Activated CD4-positive, alpha-beta T cell treated with anti-CD3 and anti-CD28 coated beads, Interleukin-2, amount 10 ng/mL, durations not matched to agents 7 days and 5 days (primary cell): ENCODE results near the gene DDX20. TPM values are rescaled to one million over a fixed set of nuclear protein-coding genes. Genes with fewer than 3 reads are reported as not detected.

ENCODE experiments used
- CTCF ChIA-PET: fragments of 350-600 bp; sonication (Branson Sonifier 250); formaldehyde crosslinking; loops from one replicate; lab custom pipeline; 2021; ENCODE audit warnings: antibody characterized with exemption; lab: Charles Lee
- POLR2A ChIA-PET: fragments of 350-600 bp; sonication (Branson Sonifier 250); formaldehyde crosslinking; loops from one replicate; lab custom pipeline; 2021; ENCODE audit warnings: antibody characterized with exemption; lab: Charles Lee
- DNase-seq: peaks from one replicate; pipeline ENCODE4 v3.0.0-alpha.2; 2020
- H3K27ac Mint-ChIP-seq: one replicate; pipeline ENCODE4 v1.8.0; 2021; ENCODE audit warnings: mild to moderate bottlenecking, moderate library complexity, mixed read lengths
- H3K27me3 Mint-ChIP-seq: one replicate; pipeline ENCODE4 v1.8.0; 2021; ENCODE audit warnings: mixed read lengths
- H3K36me3 Mint-ChIP-seq: one replicate; pipeline ENCODE4 v1.8.0; 2021; ENCODE audit warnings: low read depth, mixed read lengths
- H3K4me1 Mint-ChIP-seq: one replicate; pipeline ENCODE4 v1.8.0; 2021; ENCODE audit warnings: mixed read lengths
- H3K4me3 Mint-ChIP-seq: one replicate; pipeline ENCODE4 v1.8.0; 2021; ENCODE audit warnings: mild to moderate bottlenecking, moderate library complexity, mixed read lengths
- H3K9me3 Mint-ChIP-seq: one replicate; pipeline ENCODE4 v1.8.0; 2021; ENCODE audit warnings: mixed read lengths
- total RNA-seq, 2 experiments: library from RNA; stranded (reverse); gene quantifications; one replicate each; pipeline ENCODE4 v1.2.3, GENCODE V29; 2021

Gene DDX20
- total RNA-seq, 2 experiments from 2014 or later, result 14.4 to 18.9 TPM

DNA sequence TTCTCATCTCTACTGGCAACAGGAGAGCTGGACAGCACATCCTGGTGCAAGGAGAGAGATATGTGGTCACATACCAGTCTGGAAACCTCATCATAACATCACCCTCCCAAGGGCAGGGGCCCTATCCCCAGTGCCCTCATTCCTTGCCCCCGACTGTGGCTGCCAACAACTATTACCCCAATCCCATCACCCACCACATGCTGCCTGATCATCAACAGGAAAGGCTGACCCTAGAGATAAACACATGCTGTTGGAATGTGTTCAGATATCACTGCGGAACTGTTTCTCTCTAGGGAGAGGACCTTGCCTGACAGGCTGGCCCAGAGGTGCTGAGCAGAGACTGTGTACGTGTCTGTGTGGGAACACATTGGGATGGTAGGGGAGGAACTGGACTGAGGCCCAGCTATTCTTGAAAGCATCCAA, 12.0 kb upstream of the DDX20 start:
- Mint-ChIP-seq H3K27me3 (peaks cover 41% of the 10 kb centered on the region), H3K4me1 (peaks cover 19% of the 10 kb centered on the region), H3K36me3 (peaks cover under 1% of the 10 kb centered on the region), H3K27ac (no peak overlapping the region), H3K4me3 (no peak overlapping the region), H3K9me3 (peaks cover 2% of the 10 kb centered on the region)
- DNase-seq, result no peak
- ChIA-PET CTCF (interaction anchor here (0.8 to 3.0 kb wide), 2 partner anchors 11 to 236 kb away, joined by 4 to 11 read pairs; no protein-coding TSS in a partner anchor), POLR2A (no interaction called here)

DNA sequence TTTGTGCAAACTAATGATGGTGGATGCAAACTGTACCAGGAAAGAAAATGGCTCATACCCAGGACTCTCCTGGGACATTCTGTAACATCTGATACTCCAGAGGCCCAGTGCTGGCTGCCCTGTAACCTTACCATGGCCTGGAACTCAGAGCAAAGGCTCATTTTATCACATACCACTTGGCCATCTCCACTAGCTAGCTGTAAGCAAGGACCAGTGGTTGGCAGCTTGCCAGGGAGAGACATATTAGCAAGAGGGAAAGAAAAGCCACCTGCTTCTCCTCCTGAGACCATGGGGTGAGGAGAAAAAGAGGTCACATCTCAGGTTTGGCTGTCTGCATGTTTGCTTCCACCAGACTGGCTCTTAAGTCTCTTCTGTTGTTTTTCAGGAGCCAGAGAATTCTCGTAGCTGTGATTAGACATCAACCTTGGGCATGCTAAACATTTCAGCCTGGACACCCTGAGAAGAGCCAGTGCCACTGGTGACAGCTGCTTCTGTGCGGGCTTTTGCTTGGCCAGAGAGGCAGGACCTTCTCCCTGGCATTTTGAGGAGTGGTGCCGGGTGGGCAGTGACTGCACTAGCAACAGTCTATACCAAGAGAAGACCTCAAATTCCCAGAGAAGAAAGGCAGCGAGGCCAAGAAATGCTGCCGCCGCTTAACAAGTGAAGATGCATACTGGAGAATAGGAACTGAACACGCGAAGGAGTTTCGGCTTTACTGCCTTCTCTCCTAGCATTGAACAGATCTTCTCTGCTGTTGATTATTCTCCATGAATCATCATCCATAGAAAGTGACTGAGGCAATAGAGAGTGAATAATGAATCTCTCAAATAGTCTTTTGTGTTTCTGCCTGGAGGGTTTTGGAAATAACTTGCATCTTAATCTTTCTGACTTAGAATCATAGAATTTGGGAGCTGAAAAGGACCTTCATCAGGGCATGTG, 9.8 kb upstream of the DDX20 start:
- POLR2A ChIA-PET, result no interaction called here
- Mint-ChIP-seq H3K4me3 (no peak overlapping the region), H3K27me3 (peaks cover 30% of the 10 kb centered on the region), H3K36me3 (no peaks in the 10 kb centered on the region), H3K9me3 (peaks cover 2% of the 10 kb centered on the region), H3K4me1 (peaks cover 10% of the 10 kb centered on the region), H3K27ac (no peak overlapping the region)
- CTCF ChIA-PET, result interaction anchor here (0.5 to 2.9 kb wide), 3 partner anchors 31 to 265 kb away, joined by 4 to 14 read pairs (median 10); no protein-coding TSS in a partner anchor
- DNase-seq, result no peak

- Mint-ChIP-seq H3K4me3 (no peak overlapping the region), H3K27ac (no peak overlapping the region), H3K27me3 (peaks cover 24% of the 10 kb centered on the region), H3K36me3 (no peaks in the 10 kb centered on the region), H3K9me3 (peaks cover 2% of the 10 kb centered on the region), H3K4me1 (peaks cover 9% of the 10 kb centered on the region)
- CTCF ChIA-PET, result interaction anchor here (0.5 to 2.9 kb wide), 16 partner anchors 7 to 275 kb away, joined by 3 to 14 read pairs (median 4); partner anchors contain the start of gene INKA2
- DNase-seq, result no peak
- POLR2A ChIA-PET, result interaction anchor here (1.4 kb wide), 1 partner anchor 239 kb away, joined by 6 read pairs; no protein-coding TSS in a partner anchor
These were observed 9.1 kb upstream of the DDX20 start for GRCh38 chr1:111746614-111746999.

DNA sequence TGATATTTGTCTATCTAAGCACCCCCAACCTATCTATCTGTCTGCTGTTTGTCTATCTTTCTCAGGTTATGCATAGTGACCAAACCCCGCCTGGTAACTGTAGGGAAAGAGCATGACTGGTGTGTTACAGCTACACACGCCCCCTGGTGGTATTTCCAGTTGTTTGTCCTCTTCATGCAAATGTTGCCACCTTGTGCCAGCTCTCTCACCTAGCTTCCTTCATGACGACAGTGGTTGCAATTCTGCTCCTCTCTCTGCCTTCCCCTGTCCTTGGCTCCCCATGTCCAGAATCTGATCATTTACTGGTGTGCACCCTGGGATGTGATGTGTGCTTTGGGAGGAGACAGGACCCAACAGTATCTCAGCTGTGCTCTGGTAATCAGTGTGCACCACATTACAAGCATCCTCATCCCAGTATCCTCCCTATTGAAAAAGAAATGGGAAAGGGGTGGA, 8.4 kb upstream of the DDX20 start:
- Mint-ChIP-seq H3K9me3 (peaks cover 2% of the 10 kb centered on the region), H3K27ac (no peak overlapping the region), H3K27me3 (peaks cover 17% of the 10 kb centered on the region), H3K36me3 (no peaks in the 10 kb centered on the region), H3K4me1 (peaks cover 14% of the 10 kb centered on the region), H3K4me3 (no peak overlapping the region)
- CTCF ChIA-PET, result interaction anchor here (0.6 to 2.9 kb wide), 17 partner anchors 8 to 276 kb away, joined by 3 to 14 read pairs (median 3); partner anchors contain the start of gene INKA2
- POLR2A ChIA-PET, result interaction anchor here (1.4 kb wide), 1 partner anchor 240 kb away, joined by 6 read pairs; no protein-coding TSS in a partner anchor
- DNase-seq, result peak; percentile 87

DNA sequence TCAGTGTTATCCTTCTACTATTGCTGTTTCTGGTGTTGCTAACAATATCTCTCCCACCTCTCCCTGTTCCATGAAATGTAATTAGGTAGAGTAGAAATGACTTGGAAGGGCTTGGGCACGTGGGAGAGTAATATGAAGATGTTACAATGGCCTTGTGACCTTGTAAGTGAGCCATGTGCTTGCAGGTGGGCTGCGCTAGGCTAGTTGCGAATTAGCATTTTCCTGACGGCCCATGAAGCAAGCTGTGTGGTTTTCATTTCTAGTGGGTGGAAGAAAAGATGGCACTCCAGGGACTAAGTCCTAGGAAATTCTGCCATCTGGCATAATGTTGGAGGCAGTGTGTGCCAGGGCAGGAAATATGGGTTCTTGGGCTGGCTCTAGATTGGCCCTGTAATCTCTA, 7.8 kb upstream of the DDX20 start:
- H3K36me3 Mint-ChIP-seq, result no peaks in the 10 kb centered on the region
- H3K27ac Mint-ChIP-seq, result no peak overlapping the region
- peaks cover 12% of the 10 kb centered on the region for H3K27me3 Mint-ChIP-seq
- peaks cover 2% of the 10 kb centered on the region for H3K9me3 Mint-ChIP-seq
- peaks cover 14% of the 10 kb centered on the region for H3K4me1 Mint-ChIP-seq
- CTCF ChIA-PET, result interaction anchor here (0.6 to 2.9 kb wide), 13 partner anchors 9 to 277 kb away, joined by 3 to 14 read pairs (median 5); partner anchors contain the start of gene INKA2
- no peak overlapping the region for H3K4me3 Mint-ChIP-seq
- no peak for DNase-seq
- POLR2A ChIA-PET, result interaction anchor here (1.4 kb wide), 1 partner anchor 240 kb away, joined by 6 read pairs; no protein-coding TSS in a partner anchor

GRCh38 chr1:111749628-111750027, 6.1 kb upstream of the DDX20 start:
- peaks cover 2% of the 10 kb centered on the region for H3K9me3 Mint-ChIP-seq
- H3K36me3 Mint-ChIP-seq, result no peaks in the 10 kb centered on the region
- H3K27ac Mint-ChIP-seq, result no peak overlapping the region
- POLR2A ChIA-PET, result no interaction called here
- H3K4me1 Mint-ChIP-seq, result peaks cover 21% of the 10 kb centered on the region
- CTCF ChIA-PET, result interaction anchor here (1.1 to 1.7 kb wide), 4 partner anchors 10 to 285 kb away, joined by 3 to 4 read pairs (median 4); partner anchors contain the start of gene INKA2
- H3K27me3 Mint-ChIP-seq, result peaks cover 4% of the 10 kb centered on the region
- DNase-seq, result no peak
- no peak overlapping the region for H3K4me3 Mint-ChIP-seq

DNA sequence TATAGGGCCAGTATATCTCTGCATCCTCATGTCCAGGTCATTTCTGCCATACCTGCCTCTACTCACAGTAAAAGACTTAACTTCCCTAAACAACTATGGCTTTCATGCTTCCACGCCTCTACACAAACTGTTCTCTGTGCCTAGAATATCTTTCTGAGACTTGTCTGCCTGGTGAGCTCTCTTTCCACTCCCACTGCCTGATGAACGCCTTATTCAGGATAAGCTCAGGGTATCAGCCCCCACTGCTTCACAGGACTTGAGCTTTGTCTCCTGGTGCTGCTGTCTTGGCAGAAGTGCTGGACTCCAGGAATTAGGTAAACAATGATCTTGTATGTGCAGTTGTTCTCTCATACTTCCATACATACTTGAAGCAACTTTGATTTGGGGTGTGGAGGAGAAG, 4.8 kb upstream of the DDX20 start:
- Mint-ChIP-seq H3K27me3 (no peaks in the 10 kb centered on the region), H3K4me1 (peaks cover 28% of the 10 kb centered on the region), H3K4me3 (no peak overlapping the region), H3K36me3 (no peaks in the 10 kb centered on the region), H3K27ac (no peak overlapping the region), H3K9me3 (peaks cover 2% of the 10 kb centered on the region)
- POLR2A ChIA-PET, result no interaction called here
- DNase-seq, result no peak
- CTCF ChIA-PET, result interaction anchor here (1.1 to 2.9 kb wide), 7 partner anchors 10 to 269 kb away, joined by 3 to 11 read pairs (median 4); partner anchors contain the start of gene INKA2

DNA sequence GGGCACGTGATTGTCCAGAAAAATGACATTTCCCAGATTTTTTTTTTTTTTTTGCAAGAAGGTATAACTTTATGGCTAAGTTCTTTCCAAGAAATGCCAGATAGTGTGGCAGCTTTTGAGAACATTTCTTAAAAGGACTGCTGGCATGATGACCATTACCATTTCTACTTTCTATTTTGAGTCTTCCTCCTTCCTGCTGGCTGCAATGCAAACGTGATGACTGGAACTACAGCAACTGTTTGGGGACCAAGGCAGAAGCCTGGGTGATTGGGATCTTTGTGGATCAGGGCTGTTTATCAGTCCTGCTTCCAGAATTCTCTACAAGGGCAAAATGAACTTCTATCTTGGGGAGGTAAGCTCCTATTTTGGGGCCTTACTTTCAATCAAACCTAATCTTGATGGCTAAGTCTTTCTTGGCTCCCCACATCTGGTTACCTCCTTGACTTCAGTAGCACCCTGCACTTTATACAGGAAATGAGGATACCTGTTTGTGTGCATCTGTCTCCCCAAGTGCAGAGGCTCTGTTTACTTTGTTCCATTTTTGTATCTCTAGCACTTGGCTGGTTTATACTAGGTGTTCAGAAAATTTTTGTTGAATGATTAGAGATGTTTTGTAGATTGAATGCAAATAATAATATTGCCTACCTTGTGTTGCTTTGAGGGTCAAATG, 3.7 kb upstream of the DDX20 start:
- ChIA-PET CTCF (interaction anchor here (0.5 to 2.9 kb wide), 5 partner anchors 12 to 244 kb away, joined by 3 to 11 read pairs (median 5); partner anchors contain the start of gene INKA2), POLR2A (no interaction called here)
- Mint-ChIP-seq H3K36me3 (no peaks in the 10 kb centered on the region), H3K9me3 (peaks cover 2% of the 10 kb centered on the region), H3K27me3 (no peaks in the 10 kb centered on the region), H3K4me3 (no peak overlapping the region), H3K27ac (no peak overlapping the region), H3K4me1 (peaks cover 32% of the 10 kb centered on the region)
- DNase-seq, result no peak

GRCh38 chr1:111754984-111755330, 744 bp upstream of the DDX20 start:
- POLR2A ChIA-PET, result interaction anchor here (0.6 kb wide), 1 partner anchor 121 kb away, joined by 3 read pairs; no protein-coding TSS in a partner anchor
- peaks cover 46% of the 10 kb centered on the region for H3K4me1 Mint-ChIP-seq
- DNase-seq, result peak; percentile 41

GRCh38 chr1:111756124-111756513, 418 bp downstream of the DDX20 start:
- Mint-ChIP-seq H3K9me3 (no peaks in the 10 kb centered on the region), H3K4me3 (peak overlapping the region; percentile 86), H3K27ac (peak overlapping the region; percentile 96), H3K4me1 (peaks cover 54% of the 10 kb centered on the region), H3K27me3 (no peaks in the 10 kb centered on the region), H3K36me3 (peaks cover 25% of the 10 kb centered on the region)
- ChIA-PET CTCF (interaction anchor here (0.8 to 2.5 kb wide), 6 partner anchors 9 to 533 kb away, joined by 3 to 12 read pairs (median 4); no protein-coding TSS in a partner anchor), POLR2A (no interaction called here)
- no peak for DNase-seq

More at GRCh38 chr1:111754984-111755330, 744 bp upstream of the DDX20 start:
- Mint-ChIP-seq H3K9me3 (no peaks in the 10 kb centered on the region), H3K36me3 (peaks cover 16% of the 10 kb centered on the region), H3K27ac (peak overlapping the region; percentile 96), H3K4me3 (peak overlapping the region; percentile 86), H3K27me3 (no peaks in the 10 kb centered on the region)
- CTCF ChIA-PET, result interaction anchor here (0.6 to 2.5 kb wide), 17 partner anchors 8 to 608 kb away, joined by 3 to 12 read pairs (median 4); no protein-coding TSS in a partner anchor

DNA sequence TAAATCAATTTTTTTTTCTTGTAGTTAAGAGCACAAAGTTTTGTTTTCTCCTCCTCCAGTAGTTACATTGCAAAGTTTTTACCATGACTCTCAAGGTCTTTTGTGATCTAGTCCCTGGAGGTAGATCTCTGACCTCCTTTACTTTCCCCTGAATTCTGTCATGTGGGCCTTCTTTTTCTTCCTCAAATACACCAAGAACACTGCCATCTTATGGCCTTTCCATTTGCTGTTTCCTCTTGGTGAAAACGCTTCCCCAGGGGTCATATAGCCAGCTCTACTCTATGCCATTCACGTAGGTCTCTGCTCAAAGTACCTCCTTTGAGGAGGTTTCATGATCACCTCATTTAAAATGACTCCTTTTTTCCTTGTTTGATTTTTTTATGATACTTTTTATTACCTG, 2.7 kb downstream of the DDX20 start:
- Mint-ChIP-seq H3K27ac (peak overlapping the region; percentile 71), H3K36me3 (peaks cover 39% of the 10 kb centered on the region), H3K4me3 (no peak overlapping the region), H3K27me3 (no peaks in the 10 kb centered on the region), H3K9me3 (no peaks in the 10 kb centered on the region), H3K4me1 (peaks cover 49% of the 10 kb centered on the region)
- CTCF ChIA-PET, result interaction anchor here (0.7 kb wide), 1 partner anchor 92 kb away, joined by 3 read pairs; no protein-coding TSS in a partner anchor
- DNase-seq, result no peak
- POLR2A ChIA-PET, result interaction anchor here (0.7 kb wide), 1 partner anchor 55 kb away, joined by 3 read pairs; no protein-coding TSS in a partner anchor

DNA sequence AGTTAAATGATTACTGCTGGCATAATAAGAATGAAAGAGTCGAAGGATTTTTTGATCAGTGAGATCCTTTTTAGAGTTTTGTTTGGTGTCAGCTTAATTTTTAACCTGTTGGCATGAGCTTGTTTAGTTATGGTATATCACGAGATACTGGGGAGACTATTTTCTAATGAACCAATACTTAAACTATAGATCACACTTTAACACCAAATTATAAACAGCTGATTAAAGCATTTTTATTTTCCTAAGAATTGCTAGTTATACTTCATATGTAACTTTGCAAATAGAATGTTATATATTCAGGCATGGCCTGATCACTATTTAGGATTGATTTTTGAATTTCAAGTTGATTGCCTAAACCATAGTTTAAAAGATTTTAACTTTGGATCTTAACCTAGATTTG, 6.0 kb downstream of the DDX20 start:
- H3K27me3 Mint-ChIP-seq, result no peaks in the 10 kb centered on the region
- H3K9me3 Mint-ChIP-seq, result no peaks in the 10 kb centered on the region
- POLR2A ChIA-PET, result no interaction called here
- no peak overlapping the region for H3K4me3 Mint-ChIP-seq
- DNase-seq, result no peak
- H3K27ac Mint-ChIP-seq, result no peak overlapping the region
- peaks cover 62% of the 10 kb centered on the region for H3K36me3 Mint-ChIP-seq
- CTCF ChIA-PET, result no interaction called here
- peaks cover 31% of the 10 kb centered on the region for H3K4me1 Mint-ChIP-seq
